Activated naive CD4-positive, alpha-beta T cell treated with anti-CD3 and anti-CD28 coated beads, Interleukin-2, amount 50 U/mL, for 24 hours (primary cell): ENCODE data around the gene LRRC39.
A peak's percentile ranks its signal among the peaks of the same experiment; 100 is the strongest.
"Not testable (repeated sequence)": the region's sequence is repeated elsewhere in the genome, so short reads cannot be mapped to it uniquely, and the experiment has no call there.

Experiments
- H3K27ac Mint-ChIP-seq: one replicate; pipeline ENCODE4 v1.8.0; 2021; ENCODE audit warnings: mild to moderate bottlenecking, mixed read lengths
- H3K27me3 Mint-ChIP-seq: one replicate; pipeline ENCODE4 v1.8.0; 2021; ENCODE audit warnings: mixed read lengths
- H3K36me3 Mint-ChIP-seq: one replicate; pipeline ENCODE4 v1.8.0; 2021; ENCODE audit warnings: mixed read lengths
- H3K4me1 Mint-ChIP-seq: one replicate; pipeline ENCODE4 v1.8.0; 2021; ENCODE audit warnings: mixed read lengths
- H3K4me3 Mint-ChIP-seq: one replicate; pipeline ENCODE4 v1.8.0; 2021; ENCODE audit warnings: mild to moderate bottlenecking, mixed read lengths
- H3K9me3 Mint-ChIP-seq: one replicate; pipeline ENCODE4 v1.8.0; 2021; ENCODE audit warnings: mixed read lengths

LRRC39 gene

GRCh38 chr1:100178091-100178490 is at the start of gene LRRC39:
LRRC39 (minus strand) TSS chr1:100178256; CDS start chr1:100168516, 9,740 bp downstream.
- H3K27me3 Mint-ChIP-seq = no peaks in the 10 kb centered on the region
- peaks cover 1% of the 10 kb centered on the region for H3K36me3 Mint-ChIP-seq
- no peak within 1 kb of the TSS for H3K27ac Mint-ChIP-seq
- no peak within 1 kb of the TSS for H3K4me3 Mint-ChIP-seq
- no peaks in the 10 kb centered on the region for H3K4me1 Mint-ChIP-seq
- peaks cover 9% of the 10 kb centered on the region for H3K9me3 Mint-ChIP-seq

GRCh38 chr1:100222428-100222827 is 44.4 kb upstream of the LRRC39 start:
- H3K4me3 Mint-ChIP-seq = no peak overlapping the region
- H3K27ac Mint-ChIP-seq = no peak overlapping the region
- peaks cover 11% of the 10 kb centered on the region for H3K4me1 Mint-ChIP-seq
- peaks cover 8% of the 10 kb centered on the region for H3K36me3 Mint-ChIP-seq
- H3K9me3 Mint-ChIP-seq = no peaks in the 10 kb centered on the region
- no peaks in the 10 kb centered on the region for H3K27me3 Mint-ChIP-seq

- peaks cover 11% of the 10 kb centered on the region for H3K4me1 Mint-ChIP-seq
- no peak overlapping the region for H3K27ac Mint-ChIP-seq
- no peak overlapping the region for H3K4me3 Mint-ChIP-seq
- no peaks in the 10 kb centered on the region for H3K27me3 Mint-ChIP-seq
- peaks cover 11% of the 10 kb centered on the region for H3K36me3 Mint-ChIP-seq
- H3K9me3 Mint-ChIP-seq = no peaks in the 10 kb centered on the region
These were observed 41.8 kb upstream of the LRRC39 start for GRCh38 chr1:100219883-100220282.

GRCh38 chr1:100219457-100219856 is 41.4 kb upstream of the LRRC39 start:
- H3K9me3 Mint-ChIP-seq = no peaks in the 10 kb centered on the region
- peaks cover 11% of the 10 kb centered on the region for H3K4me1 Mint-ChIP-seq
- no peak overlapping the region for H3K27ac Mint-ChIP-seq
- H3K36me3 Mint-ChIP-seq = peaks cover 11% of the 10 kb centered on the region
- no peak overlapping the region for H3K4me3 Mint-ChIP-seq
- no peaks in the 10 kb centered on the region for H3K27me3 Mint-ChIP-seq

GRCh38 chr1:100217834-100218233 is 39.8 kb upstream of the LRRC39 start:
- no peak overlapping the region for H3K27ac Mint-ChIP-seq
- no peaks in the 10 kb centered on the region for H3K27me3 Mint-ChIP-seq
- H3K36me3 Mint-ChIP-seq = peaks cover 15% of the 10 kb centered on the region
- no peaks in the 10 kb centered on the region for H3K9me3 Mint-ChIP-seq
- H3K4me1 Mint-ChIP-seq = peaks cover 11% of the 10 kb centered on the region
- no peak overlapping the region for H3K4me3 Mint-ChIP-seq

GRCh38 chr1:100215101-100215500 is 37.0 kb upstream of the LRRC39 start:
- no peak overlapping the region for H3K4me3 Mint-ChIP-seq
- H3K36me3 Mint-ChIP-seq = peaks cover 18% of the 10 kb centered on the region
- peaks cover 7% of the 10 kb centered on the region for H3K4me1 Mint-ChIP-seq
- H3K27me3 Mint-ChIP-seq = no peaks in the 10 kb centered on the region
- H3K27ac Mint-ChIP-seq = no peak overlapping the region
- no peaks in the 10 kb centered on the region for H3K9me3 Mint-ChIP-seq

- H3K4me1 Mint-ChIP-seq = no peaks in the 10 kb centered on the region
- H3K27ac Mint-ChIP-seq = no peak overlapping the region
- H3K9me3 Mint-ChIP-seq = no peaks in the 10 kb centered on the region
- no peaks in the 10 kb centered on the region for H3K27me3 Mint-ChIP-seq
- H3K4me3 Mint-ChIP-seq = no peak overlapping the region
- H3K36me3 Mint-ChIP-seq = peaks cover 19% of the 10 kb centered on the region
These were observed 35.1 kb upstream of the LRRC39 start for GRCh38 chr1:100213141-100213540.

- H3K4me1 Mint-ChIP-seq = peaks cover 14% of the 10 kb centered on the region
- peaks cover 39% of the 10 kb centered on the region for H3K36me3 Mint-ChIP-seq
- no peak overlapping the region for H3K27ac Mint-ChIP-seq
These were observed 28.2 kb upstream of the LRRC39 start for GRCh38 chr1:100206301-100206700.

GRCh38 chr1:100205593-100205992 is 27.5 kb upstream of the LRRC39 start:
- Mint-ChIP-seq H3K36me3 (peaks cover 46% of the 10 kb centered on the region), H3K4me1 (peaks cover 14% of the 10 kb centered on the region)
- H3K27ac Mint-ChIP-seq, H3K4me3 Mint-ChIP-seq, H3K27me3 Mint-ChIP-seq, H3K9me3 Mint-ChIP-seq: not testable (repeated sequence)

More at GRCh38 chr1:100206301-100206700, 28.2 kb upstream of the LRRC39 start:
- Mint-ChIP-seq H3K27me3 (no peaks in the 10 kb centered on the region), H3K9me3 (no peaks in the 10 kb centered on the region), H3K4me3 (no peak overlapping the region)

GRCh38 chr1:100205103-100205502 is 27.0 kb upstream of the LRRC39 start:
- peaks cover 44% of the 10 kb centered on the region for H3K36me3 Mint-ChIP-seq
- H3K4me1 Mint-ChIP-seq = peaks cover 14% of the 10 kb centered on the region
- H3K9me3 Mint-ChIP-seq, H3K27ac Mint-ChIP-seq, H3K27me3 Mint-ChIP-seq, H3K4me3 Mint-ChIP-seq: not testable (repeated sequence)

- Mint-ChIP-seq H3K4me1 (peaks cover 14% of the 10 kb centered on the region), H3K36me3 (peaks cover 45% of the 10 kb centered on the region)
- not testable (repeated sequence) for H3K27me3 Mint-ChIP-seq, H3K27ac Mint-ChIP-seq, H3K4me3 Mint-ChIP-seq, H3K9me3 Mint-ChIP-seq
These were observed 24.6 kb upstream of the LRRC39 start for GRCh38 chr1:100202703-100203102.

GRCh38 chr1:100200060-100200459 is 22.0 kb upstream of the LRRC39 start:
- H3K27me3 Mint-ChIP-seq, H3K27ac Mint-ChIP-seq, H3K4me3 Mint-ChIP-seq, H3K9me3 Mint-ChIP-seq: not testable (repeated sequence)
- peaks cover 50% of the 10 kb centered on the region for H3K36me3 Mint-ChIP-seq
- peaks cover 14% of the 10 kb centered on the region for H3K4me1 Mint-ChIP-seq

- no peaks in the 10 kb centered on the region for H3K27me3 Mint-ChIP-seq
- H3K9me3 Mint-ChIP-seq = no peaks in the 10 kb centered on the region
- peaks cover 42% of the 10 kb centered on the region for H3K36me3 Mint-ChIP-seq
- H3K4me1 Mint-ChIP-seq = peaks cover 10% of the 10 kb centered on the region
- H3K4me3 Mint-ChIP-seq = no peak overlapping the region
- H3K27ac Mint-ChIP-seq = no peak overlapping the region
These were observed 20.5 kb upstream of the LRRC39 start for GRCh38 chr1:100198596-100198995.

GRCh38 chr1:100188617-100189016 is 10.6 kb upstream of the LRRC39 start:
- H3K36me3 Mint-ChIP-seq = peaks cover 12% of the 10 kb centered on the region
- no peaks in the 10 kb centered on the region for H3K9me3 Mint-ChIP-seq
- H3K27ac Mint-ChIP-seq = no peak overlapping the region
- no peak overlapping the region for H3K4me3 Mint-ChIP-seq
- no peaks in the 10 kb centered on the region for H3K27me3 Mint-ChIP-seq
- no peaks in the 10 kb centered on the region for H3K4me1 Mint-ChIP-seq

GRCh38 chr1:100187912-100188311 is 9.9 kb upstream of the LRRC39 start:
- Mint-ChIP-seq H3K9me3 (no peaks in the 10 kb centered on the region), H3K27me3 (no peaks in the 10 kb centered on the region), H3K4me1 (no peaks in the 10 kb centered on the region), H3K4me3 (no peak overlapping the region), H3K27ac (no peak overlapping the region), H3K36me3 (peaks cover 12% of the 10 kb centered on the region)

GRCh38 chr1:100184536-100184935 is 6.5 kb upstream of the LRRC39 start:
- H3K4me1 Mint-ChIP-seq = no peaks in the 10 kb centered on the region
- H3K27ac Mint-ChIP-seq = peak overlapping the region; percentile 10
- H3K27me3 Mint-ChIP-seq = no peaks in the 10 kb centered on the region

GRCh38 chr1:100183370-100183769 is 5.3 kb upstream of the LRRC39 start:
- H3K27ac Mint-ChIP-seq = no peak overlapping the region
- H3K27me3 Mint-ChIP-seq = no peaks in the 10 kb centered on the region
- peaks cover 2% of the 10 kb centered on the region for H3K36me3 Mint-ChIP-seq
- peaks cover 4% of the 10 kb centered on the region for H3K9me3 Mint-ChIP-seq
- H3K4me1 Mint-ChIP-seq = no peaks in the 10 kb centered on the region
- no peak overlapping the region for H3K4me3 Mint-ChIP-seq

More at GRCh38 chr1:100184536-100184935, 6.5 kb upstream of the LRRC39 start:
- Mint-ChIP-seq H3K36me3 (peaks cover 2% of the 10 kb centered on the region), H3K4me3 (no peak overlapping the region), H3K9me3 (peaks cover 4% of the 10 kb centered on the region)
